Activated gamma-delta T cell treated with anti-CD3 and anti-CD28 coated beads, Interleukin-2, amount 50 U/mL, for 16 hours (primary cell): ENCODE measurements around the gene PDE7B.
A peak's percentile ranks its signal among the peaks of the same experiment; 100 is the strongest.
"Not testable (repeated sequence)": the region's sequence is repeated elsewhere in the genome, so short reads cannot be mapped to it uniquely, and the experiment has no call there.

ENCODE experiments used
- DNase-seq: peaks from one replicate; pipeline ENCODE4 v3.0.0-alpha.2; 2020; ENCODE audit warnings: low read depth

Gene PDE7B

DNA sequence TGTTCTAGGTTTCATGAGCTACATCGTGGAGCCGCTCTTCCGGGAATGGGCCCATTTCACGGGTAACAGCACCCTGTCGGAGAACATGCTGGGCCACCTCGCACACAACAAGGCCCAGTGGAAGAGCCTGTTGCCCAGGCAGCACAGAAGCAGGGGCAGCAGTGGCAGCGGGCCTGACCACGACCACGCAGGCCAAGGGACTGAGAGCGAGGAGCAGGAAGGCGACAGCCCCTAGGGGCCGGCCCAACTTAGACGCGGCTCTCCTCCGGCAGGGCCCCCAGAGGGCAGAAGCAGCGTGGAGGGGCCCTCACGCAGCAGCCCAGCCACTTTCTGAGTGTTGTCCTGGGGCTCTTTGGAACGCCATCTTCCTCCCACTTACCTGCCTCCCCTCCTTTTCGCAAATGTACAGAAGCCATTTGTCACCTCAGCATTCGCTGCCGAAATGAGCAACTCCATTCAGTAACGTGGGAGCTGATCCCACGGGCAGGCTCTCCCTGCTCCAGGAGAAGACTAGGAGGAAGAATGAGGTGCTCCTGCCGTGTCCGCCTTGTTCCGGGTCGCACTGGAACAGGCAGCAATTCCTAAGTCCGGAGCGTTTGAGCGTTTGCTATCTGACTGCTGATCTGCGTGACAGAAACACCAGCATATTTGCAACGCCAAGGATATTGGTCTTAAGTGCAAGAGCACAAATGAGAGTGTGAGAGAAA, 340.3 kb downstream of the PDE7B start:
- DNase-seq: no peak

DNA sequence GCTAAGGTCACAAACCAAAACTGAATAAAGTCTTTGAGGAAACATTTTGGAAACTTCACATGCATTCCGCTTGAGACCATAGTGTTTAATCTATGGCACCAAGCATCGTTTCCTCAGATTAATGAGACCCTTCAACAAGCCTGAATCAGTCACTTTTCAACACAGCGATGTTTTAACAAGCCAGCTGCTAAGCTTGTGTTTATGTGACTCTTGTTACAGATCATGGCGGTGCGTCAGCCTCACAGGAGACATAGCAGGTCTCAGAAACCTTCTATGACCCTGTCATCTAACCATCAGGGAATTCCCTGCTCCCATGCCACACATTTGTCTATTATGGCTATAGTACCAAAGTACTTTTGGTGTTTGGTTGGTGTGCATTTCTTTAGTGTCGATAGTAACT, 341.4 kb downstream of the PDE7B start:
- no peak for DNase-seq

DNA sequence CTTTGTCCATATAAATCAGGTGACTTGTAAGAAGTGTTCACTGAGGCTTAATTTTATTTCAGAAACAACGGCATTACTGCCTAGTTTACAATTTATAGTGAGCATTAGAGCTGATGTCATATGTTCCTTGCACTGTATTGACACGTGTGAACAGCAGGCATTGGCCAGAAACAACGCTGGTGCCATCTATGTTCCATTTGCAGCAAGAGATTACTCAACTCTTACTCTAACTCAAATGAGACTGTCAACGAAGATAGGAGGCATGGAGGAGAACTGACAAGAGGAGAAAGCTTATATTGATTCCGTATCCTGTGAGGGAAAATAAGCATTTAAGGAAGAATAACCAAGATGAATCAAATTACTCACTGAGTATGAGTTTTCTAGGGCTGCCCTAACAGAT, 350.2 kb downstream of the PDE7B start:
- DNase-seq: no peak

GRCh38 chr6:136208783-136209182, 357.3 kb downstream of the PDE7B start:
- no peak for DNase-seq

- no peak for DNase-seq
Measured at GRCh38 chr6:136209496-136209895, 358.0 kb downstream of the PDE7B start.

- no peak for DNase-seq
Measured at GRCh38 chr6:136210398-136211165, 359.1 kb downstream of the PDE7B start.

GRCh38 chr6:136212608-136213007, 361.1 kb downstream of the PDE7B start:
- no peak for DNase-seq

- DNase-seq: no peak
Measured at GRCh38 chr6:136213012-136213539, 361.6 kb downstream of the PDE7B start.

DNA sequence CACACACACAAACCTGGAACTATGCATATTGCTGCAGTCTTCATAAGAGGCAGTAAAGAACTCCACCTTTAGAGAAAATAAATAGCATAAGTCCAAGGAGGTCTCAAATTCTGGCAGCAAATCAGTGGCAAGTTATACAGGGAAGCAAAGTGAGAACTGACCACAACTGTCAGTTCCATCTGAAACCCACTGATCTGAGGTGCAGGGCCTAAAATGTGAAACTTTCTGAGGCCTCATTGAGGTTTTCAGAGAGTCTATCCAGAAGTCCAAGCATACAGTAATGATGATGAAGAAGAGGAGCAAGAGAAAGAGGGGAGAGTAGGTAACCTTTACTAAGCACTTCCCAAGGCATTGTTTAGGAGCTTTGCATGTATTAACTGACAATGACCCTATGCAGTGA, 362.4 kb downstream of the PDE7B start:
- no peak for DNase-seq

DNA sequence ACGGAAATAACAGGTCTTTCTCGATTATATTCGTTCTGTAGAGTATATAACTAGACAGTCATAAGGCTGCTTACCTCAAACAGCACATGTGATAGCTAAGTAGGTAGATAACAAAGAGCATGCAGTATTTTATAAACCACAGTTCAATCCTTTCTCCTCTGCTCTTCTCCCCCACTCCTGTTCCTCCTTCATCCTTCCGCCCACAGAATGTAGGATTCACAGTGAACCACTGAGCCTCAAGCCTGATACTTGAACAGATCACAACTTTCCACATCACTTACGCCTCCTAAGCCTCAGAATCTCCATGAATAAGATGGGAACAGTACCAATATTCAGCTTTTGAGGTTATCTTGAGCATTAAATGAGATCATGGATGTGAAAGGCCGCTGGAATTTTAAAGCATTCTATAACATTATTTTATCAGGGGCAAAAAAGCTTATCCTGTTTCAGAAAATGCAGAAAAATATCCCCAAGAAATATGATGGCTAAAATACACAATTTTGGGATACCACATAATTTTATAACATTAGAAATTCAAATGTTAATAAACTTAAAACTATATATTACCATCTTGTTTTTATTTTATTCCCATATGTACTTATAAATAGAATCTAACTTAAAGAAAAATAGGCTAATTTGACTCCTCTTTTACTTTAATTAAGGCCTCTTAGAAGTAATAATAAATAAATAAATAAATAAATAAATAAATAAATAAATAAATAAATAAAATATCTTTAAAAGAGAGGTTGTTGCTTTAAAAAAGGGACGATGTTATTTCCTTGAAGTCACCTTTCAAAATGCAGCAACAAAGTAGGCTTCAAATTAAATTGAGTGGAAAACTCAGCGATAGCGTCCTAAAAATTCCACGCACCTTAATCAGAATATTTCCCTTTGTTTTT, 365.3 kb downstream of the PDE7B start:
- DNase-seq: no peak

- not testable (repeated sequence) for DNase-seq
Measured at GRCh38 chr6:136224974-136225373, 373.5 kb downstream of the PDE7B start.

GRCh38 chr6:136225496-136225895, 374.0 kb downstream of the PDE7B start:
- DNase-seq: peak; percentile 7

GRCh38 chr6:136226027-136226673, 374.6 kb downstream of the PDE7B start:
- DNase-seq: peak; percentile 24

- no peak for DNase-seq
Measured at GRCh38 chr6:136226674-136227377, 375.3 kb downstream of the PDE7B start.

- DNase-seq: no peak
Measured at GRCh38 chr6:136228814-136229213, 377.3 kb downstream of the PDE7B start.

GRCh38 chr6:136230219-136230853, 378.8 kb downstream of the PDE7B start:
- no peak for DNase-seq

GRCh38 chr6:136232701-136233100, 381.2 kb downstream of the PDE7B start:
- DNase-seq: no peak

DNA sequence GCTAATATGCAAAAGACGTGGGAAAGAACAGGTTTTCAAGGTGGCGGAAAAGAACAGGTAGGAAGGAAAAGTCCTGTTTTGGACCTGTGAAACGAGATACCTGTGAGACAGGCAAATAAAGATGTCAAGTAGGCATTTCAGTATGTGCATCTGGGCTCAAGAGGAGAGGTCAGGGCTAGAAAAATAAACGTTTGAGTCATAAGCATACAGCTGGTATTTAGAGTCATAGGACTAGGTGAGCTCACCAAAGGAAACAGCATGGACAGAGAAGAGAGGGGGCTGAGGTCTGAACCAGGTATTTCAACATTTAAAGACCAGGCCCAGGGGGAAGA, 383.7 kb downstream of the PDE7B start:
- DNase-seq: no peak

GRCh38 chr6:136236466-136237293, 385.2 kb downstream of the PDE7B start:
- no peak for DNase-seq

DNA sequence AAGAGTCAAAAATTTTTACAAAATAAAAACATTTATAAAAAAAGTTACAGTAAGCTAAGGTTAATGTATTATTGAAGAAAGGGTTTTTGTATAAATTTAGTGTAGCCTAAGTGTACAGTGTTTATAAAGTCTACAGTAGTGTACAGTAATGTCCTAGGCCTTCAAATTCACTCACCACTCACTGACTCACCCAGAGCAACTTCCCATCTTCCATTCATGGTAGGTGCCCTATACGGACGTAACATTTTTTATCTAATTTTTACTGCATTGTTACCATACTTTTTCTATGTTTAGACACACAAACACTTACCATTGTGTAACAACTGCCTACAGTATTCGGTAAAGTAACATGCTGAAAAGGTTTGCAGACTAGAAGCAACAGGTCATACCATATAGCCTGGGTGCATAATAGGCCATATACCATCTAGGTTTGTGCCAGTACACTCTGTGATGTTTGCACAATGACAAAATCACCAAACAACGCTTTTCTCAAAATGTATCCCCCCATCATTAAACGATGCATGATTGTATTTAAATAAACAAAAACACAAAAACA, 392.6 kb downstream of the PDE7B start:
- no peak for DNase-seq
